ENCODE data around the gene MYO16.

DNA sequence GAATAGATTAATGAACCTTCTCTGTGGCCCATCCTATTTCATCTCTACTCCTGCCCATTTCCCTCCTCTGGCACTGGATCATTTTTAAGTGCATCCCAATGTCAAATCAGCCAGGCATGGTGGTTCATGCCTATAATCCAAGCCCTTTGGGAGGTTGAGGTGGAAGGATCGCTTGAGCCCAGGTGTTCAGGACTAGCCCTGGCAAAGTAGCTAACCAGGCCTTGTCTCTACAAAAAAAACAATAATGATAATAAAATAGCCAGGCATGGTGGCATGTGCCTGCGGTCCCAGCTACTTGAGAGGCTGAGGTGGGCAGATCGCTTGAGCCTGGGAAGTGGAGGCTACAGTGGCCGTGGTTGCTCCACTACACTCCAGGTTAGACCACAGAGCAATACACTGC lies 517.0 kb downstream of the MYO16 start:
- TF ChIP-seq, protein P1, sequence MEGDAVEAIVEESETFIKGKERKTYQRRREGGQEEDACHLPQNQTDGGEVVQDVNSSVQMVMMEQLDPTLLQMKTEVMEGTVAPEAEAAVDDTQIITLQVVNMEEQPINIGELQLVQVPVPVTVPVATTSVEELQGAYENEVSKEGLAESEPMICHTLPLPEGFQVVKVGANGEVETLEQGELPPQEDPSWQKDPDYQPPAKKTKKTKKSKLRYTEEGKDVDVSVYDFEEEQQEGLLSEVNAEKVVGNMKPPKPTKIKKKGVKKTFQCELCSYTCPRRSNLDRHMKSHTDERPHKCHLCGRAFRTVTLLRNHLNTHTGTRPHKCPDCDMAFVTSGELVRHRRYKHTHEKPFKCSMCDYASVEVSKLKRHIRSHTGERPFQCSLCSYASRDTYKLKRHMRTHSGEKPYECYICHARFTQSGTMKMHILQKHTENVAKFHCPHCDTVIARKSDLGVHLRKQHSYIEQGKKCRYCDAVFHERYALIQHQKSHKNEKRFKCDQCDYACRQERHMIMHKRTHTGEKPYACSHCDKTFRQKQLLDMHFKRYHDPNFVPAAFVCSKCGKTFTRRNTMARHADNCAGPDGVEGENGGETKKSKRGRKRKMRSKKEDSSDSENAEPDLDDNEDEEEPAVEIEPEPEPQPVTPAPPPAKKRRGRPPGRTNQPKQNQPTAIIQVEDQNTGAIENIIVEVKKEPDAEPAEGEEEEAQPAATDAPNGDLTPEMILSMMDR (IDR thresholded peaks at IDR 0.05; ENCODE audit: low read depth, low read length, poor library complexity, severe bottlenecking) = no peak
- TF ChIP-seq EZH2phosphoT487 (IDR thresholded peaks at IDR 0.05; ENCODE audit: borderline replicate concordance, low read length) = no peak
